ENCODE measurements around the gene SCN3A.

- TF ChIP-seq NFYB (IDR thresholded peaks at IDR 0.05; ENCODE audit: insufficient read depth, low read depth, low read length) (no peak), MXI1 (IDR thresholded peaks at IDR 0.05; ENCODE audit: low read depth, low read length) (no peak), CTCF (IDR thresholded peaks at IDR 0.05 in 2 of 3, conservative IDR thresholded peaks at IDR 0.05 in 1 of 3; ENCODE audit: control insufficient read depth in 2 of 3, extremely low read depth in 1 of 3, insufficient read depth in 1 of 3, low read depth in 3 of 3, low read length in 3 of 3) (no peak), SREBF2 (IDR thresholded peaks at IDR 0.05; ENCODE audit: low read length) (no peak), SIN3A (IDR thresholded peaks at IDR 0.05; ENCODE audit: low read depth, low read length) (no peak), SKIL (IDR thresholded peaks at IDR 0.05; ENCODE audit: low read depth, poor library complexity, severe bottlenecking) (no peak), EZH2 (IDR thresholded peaks at IDR 0.05; ENCODE audit: borderline replicate concordance, control insufficient read depth, low read depth, low read length) (no peak)
Observed at GRCh38 chr2:165087933-165088901, 115.6 kb downstream of the SCN3A start.
